Spleen (tissue), 7 donors: ENCODE measurements around the gene KRT7.

Source experiments
- CTCF ChIP-seq, 11 experiments: fragments of 200-600 bp in 7 of 11; fragments of 450-650 bp in 4 of 11; sonication (generic) in 4 of 11; IDR thresholded peaks in 8 of 11; conservative IDR thresholded peaks in 3 of 11; 1 replicate in 7 of 11; 2 replicates in 4 of 11; pipeline versions ENCODE4 v1.4.0 to v1.8.0; 2016 to 2021; ENCODE audit warnings: antibody characterized with exemption in 11 of 11, inconsistent platforms in 4 of 11, mild to moderate bottlenecking in 1 of 11
- POLR2A ChIP-seq, 3 donors: fragments of 450-650 bp; IDR thresholded peaks; one replicate each; pipeline ENCODE4 v1.5.1; 2017; ENCODE audit warnings: antibody characterized with exemption in 3 of 3, mild to moderate bottlenecking in 1 of 3
- donor health status: DM: no; HTN: no; CAD: no; lungs with moderate emphysema.
- donor health status: DM: no; HTN: no; CAD: no.
- donor health status: DM: no; HTN: no; CAD: no.

GRCh38 chr12:52280796-52281560 lies 47.9 kb downstream of the KRT7 start:
- TF ChIP-seq POLR2A (IDR thresholded peaks at IDR 0.05) (no peak), CTCF (IDR thresholded peaks at IDR 0.05 in 8 of 11, conservative IDR thresholded peaks at IDR 0.05 in 3 of 11) (no peak)
